ENCODE results near the gene TBX6. TPM values are rescaled to one million over a fixed set of nuclear protein-coding genes. Genes with fewer than 3 reads are reported as not detected.
A peak's percentile ranks its signal among the peaks of the same experiment; 100 is the strongest.

Gene TBX6
- total and polyA plus RNA-seq, 11 donors = 0.26 to 0.95 (median 0.72) TPM; not detected in 1

GRCh38 chr16:30092373-30093010 is 768 bp upstream of the TBX6 start:
- H3K9me3 ChIP-seq = peaks cover 0 to 11% (median 8%) of the 10 kb centered on the region in 12 donors
- intact Hi-C loops (cut with DNase I) = loop anchor here in 5 of 10 donors (1.0 to 10.0 kb wide), 6 partner anchors 27 to 322 kb away; partner anchors contain the start of genes ZNF771 (in 2 of the 5), ALDOA (in 1 of the 5), CD2BP2 (in 1 of the 5) and TLCD3B (in 1 of the 5)
- DNase-seq (peak; percentile 84 to 90 (median 87)), ATAC-seq (peak; percentile 58 to 82 (median 64))
- peak overlapping the region in 11 of 12 donors; percentile 41 to 66 (median 57) for H3K4me3 ChIP-seq
- no peak for TF ChIP-seq POLR2A (IDR thresholded peaks at IDR 0.05)
- peak; percentile 44 to 84 (median 64) for TF ChIP-seq CTCF (IDR thresholded peaks at IDR 0.05)
- peak overlapping the region; percentile 34 to 95 (median 88) for H3K27ac ChIP-seq
- H3K27me3 ChIP-seq = no peaks in the 10 kb centered on the region
- 5 to 9% (median 6%) methylated on average over 22 of the region's 22 CpGs for WGBS, 4 donors
- H3K4me1 ChIP-seq = peaks cover 4 to 65% (median 42%) of the 10 kb centered on the region in 12 donors
- peaks cover 0 to 25% (median 14%) of the 10 kb centered on the region in 9 donors for H3K36me3 ChIP-seq

- peak overlapping the region in 11 of 12 donors; percentile 9 to 94 (median 87) for H3K27ac ChIP-seq
- 72 to 81% (median 74%) methylated on average over 13 to 26 of the region's 26 CpGs for WGBS, 4 donors
- intact Hi-C loops (cut with DNase I) = loop anchor here in 5 of 10 donors (2.0 to 10.0 kb wide), 6 partner anchors 14 to 324 kb away; partner anchors contain the start of genes ZNF771 (in 2 of the 5), CD2BP2 (in 1 of the 5) and TLCD3B (in 1 of the 5)
These were observed 953 bp downstream of the TBX6 start for GRCh38 chr16:30090610-30091331.

GRCh38 chr16:30088832-30089624 is 2.7 kb downstream of the TBX6 start:
- no peak overlapping the region for H3K4me3 ChIP-seq
- peak overlapping the region in 1 of 12 donors; percentile 15 for H3K27ac ChIP-seq
- H3K9me3 ChIP-seq = no peaks in the 10 kb centered on the region
- peaks cover 0 to 31% (median 22%) of the 10 kb centered on the region in 9 donors for H3K36me3 ChIP-seq
- TF ChIP-seq POLR2A (IDR thresholded peaks at IDR 0.05) = no peak
- TF ChIP-seq CTCF (IDR thresholded peaks at IDR 0.05) = no peak
- WGBS, 4 donors = 82 to 85% (median 83%) methylated on average over 22 of the region's 22 CpGs
- intact Hi-C loops (cut with DNase I) = loop anchor here in 1 of 10 donors (5.0 kb wide), 1 partner anchor 318 kb away; the partner anchor contains the start of gene ZNF771
- no peaks in the 10 kb centered on the region for H3K27me3 ChIP-seq
- ATAC-seq (no peak), DNase-seq (peak in 1 of 5 donors; percentile 60)
- peaks cover 0 to 66% (median 26%) of the 10 kb centered on the region in 12 donors for H3K4me1 ChIP-seq

More at GRCh38 chr16:30090610-30091331, 953 bp downstream of the TBX6 start:
- no peaks in the 10 kb centered on the region for H3K9me3 ChIP-seq
- TF ChIP-seq POLR2A (IDR thresholded peaks at IDR 0.05) = no peak
- TF ChIP-seq CTCF (IDR thresholded peaks at IDR 0.05) = no peak
- H3K36me3 ChIP-seq = peaks cover 0 to 25% (median 15%) of the 10 kb centered on the region in 9 donors
- peak overlapping the region in 10 of 12 donors; percentile 41 to 66 (median 58) for H3K4me3 ChIP-seq
- ATAC-seq = no peak
- DNase-seq = peak in 1 of 5 donors; percentile 62
- H3K4me1 ChIP-seq = peaks cover 4 to 72% (median 39%) of the 10 kb centered on the region in 12 donors
- no peaks in the 10 kb centered on the region for H3K27me3 ChIP-seq

Data from heart left ventricle (tissue), 16 donors.